GM19372 (cell line): ENCODE data around the gene APOD.
"Not testable (repeated sequence)": the region's sequence is repeated elsewhere in the genome, so short reads cannot be mapped to it uniquely, and the experiment has no call there.

Source experiments
- ATAC-seq: cut with Tn5 transposase; IDR thresholded peaks from one replicate; pipeline ENCODE4 v1.9.1; 2021; ENCODE audit warnings: mild to moderate bottlenecking, low read depth, moderate library complexity; ENCODE audit not compliant: unreplicated experiment

Gene APOD

DNA sequence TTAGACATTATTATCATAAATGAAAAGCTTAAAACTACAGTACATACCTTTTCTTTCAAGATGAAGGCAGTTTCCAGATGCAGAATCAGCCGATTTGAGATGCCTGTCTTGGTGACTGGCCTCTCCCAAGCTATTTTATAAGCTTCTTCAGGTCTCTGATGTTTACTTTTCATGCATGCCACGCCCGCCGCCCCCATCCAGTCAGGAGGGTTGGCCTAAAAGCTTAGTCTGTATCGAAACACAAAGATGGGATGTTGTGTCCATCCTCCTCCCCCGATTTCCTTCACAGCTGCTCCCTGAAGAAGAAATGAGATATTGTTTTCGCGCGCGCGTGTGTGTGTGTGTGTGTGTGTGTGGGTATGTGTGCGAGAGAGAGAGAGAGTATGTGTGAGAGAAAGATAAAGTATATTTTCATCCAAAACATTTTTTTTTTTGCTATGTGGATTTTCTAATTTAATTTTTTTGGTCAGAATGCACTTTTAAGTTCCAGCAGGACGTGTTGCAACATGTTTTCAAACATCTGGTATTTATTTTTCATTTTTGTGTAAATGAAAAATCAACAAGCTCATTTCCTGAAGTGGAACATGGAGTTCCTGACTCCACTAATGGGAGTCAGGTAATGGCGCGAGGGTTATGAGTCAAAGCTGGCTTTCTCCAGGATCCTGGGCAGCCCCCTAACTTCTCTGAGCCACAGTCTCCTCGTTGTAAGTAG, at the start of gene APOD:
APOD (minus strand) TSS at position 110 of the 712 bp plus-strand sequence. CDS start 4,479 bp downstream, outside the sequence.
- ATAC-seq = no peak

DNA sequence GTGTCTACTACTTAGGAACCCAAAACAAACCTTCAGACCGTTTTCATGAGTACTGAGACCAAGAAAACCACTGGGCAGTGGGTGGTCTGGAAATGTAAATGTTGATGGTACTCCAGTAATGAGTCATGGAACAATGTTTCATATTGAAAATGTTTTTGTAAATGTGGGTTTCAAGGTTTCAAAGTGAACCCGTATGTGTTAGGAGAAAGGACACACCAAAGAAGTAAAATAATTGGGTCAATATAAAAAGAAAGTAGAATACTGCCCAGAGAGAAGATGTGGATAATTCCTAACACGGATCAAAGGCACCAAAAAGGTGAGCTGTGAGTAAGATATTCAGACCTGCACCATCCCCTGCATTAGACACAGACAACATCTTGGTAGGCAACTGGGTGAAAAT, 49.6 kb upstream of the APOD start:
- not testable (repeated sequence) for ATAC-seq

DNA sequence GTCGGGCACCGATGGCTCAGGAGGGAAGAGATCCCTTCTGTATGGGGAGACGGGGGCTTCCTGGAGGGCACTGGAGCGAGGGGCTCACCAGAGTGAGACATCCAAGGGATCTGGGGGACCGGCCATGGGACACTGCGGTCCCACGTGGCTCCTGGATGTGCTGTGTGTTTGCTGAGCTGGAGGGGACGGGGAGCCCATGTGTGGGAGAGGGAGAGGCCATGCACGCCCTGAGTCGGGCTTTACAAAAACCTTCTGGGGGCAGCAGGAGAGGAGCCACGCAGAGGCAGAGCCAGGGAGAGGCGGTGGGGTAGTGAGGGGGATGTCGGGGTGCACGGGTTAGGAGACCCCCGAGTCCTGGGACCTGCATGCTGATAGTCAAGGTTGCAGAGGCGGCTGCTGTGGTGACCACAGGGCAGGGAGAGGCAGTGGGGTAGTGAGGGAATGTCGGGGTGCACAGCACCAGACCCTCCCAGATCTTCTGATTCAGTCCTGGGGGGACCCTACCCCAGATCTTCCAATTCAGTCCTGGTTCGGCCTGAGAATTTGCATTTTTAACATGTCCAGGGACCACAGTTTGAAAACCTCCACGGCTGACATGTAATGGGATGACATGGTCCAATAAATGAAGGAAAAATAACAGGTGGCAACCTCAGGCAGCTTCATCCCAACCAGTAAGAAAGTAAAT, 48.9 kb upstream of the APOD start:
- not testable (repeated sequence) for ATAC-seq

DNA sequence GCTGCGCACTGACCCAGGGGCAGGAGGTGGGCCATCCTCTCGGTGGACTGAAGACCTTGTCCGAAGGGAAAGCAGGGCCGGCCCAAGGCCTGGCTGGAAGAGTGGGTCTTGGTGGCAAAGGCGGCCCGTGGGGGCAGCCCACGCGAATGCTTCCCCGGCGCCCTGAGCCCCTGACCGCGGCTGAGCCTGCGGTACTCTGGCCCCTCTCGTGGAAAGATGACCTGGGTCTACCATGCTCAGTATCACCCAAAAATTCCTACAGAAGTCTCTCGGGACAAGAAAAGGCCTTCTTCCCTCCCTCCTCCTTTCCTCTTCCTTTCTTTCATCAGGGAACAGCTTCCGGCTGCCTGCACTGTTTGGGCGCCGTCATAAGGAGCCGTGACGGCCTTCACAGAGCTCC, 48.3 kb upstream of the APOD start:
- ATAC-seq = not testable (repeated sequence)

DNA sequence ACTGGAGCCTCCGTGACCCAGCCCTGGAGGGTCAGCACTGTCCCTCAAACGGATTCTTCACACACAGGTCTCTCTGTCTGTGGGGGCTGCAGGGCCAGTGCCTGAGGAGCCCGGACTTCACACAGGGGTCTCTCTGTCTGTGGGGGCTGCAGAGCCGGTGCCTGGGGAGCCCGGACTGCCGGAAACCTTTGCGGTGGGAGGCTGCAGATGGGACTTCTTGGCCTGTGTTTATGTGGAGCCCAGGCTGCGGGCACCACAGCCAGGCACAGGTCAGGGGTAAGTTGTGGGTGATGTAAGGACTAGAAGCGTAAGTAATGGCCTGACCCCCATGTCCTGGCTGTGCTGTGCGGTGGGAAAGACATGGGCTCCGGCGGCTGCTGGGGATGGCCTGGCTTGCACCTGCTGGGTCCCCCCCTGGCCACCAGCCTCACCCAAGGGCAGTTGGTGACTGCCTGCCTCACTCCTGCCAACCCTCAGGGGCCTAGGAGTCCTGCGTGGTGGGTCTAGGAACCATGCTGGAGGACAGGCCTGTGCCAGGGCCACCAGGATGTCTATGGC, 47.3 kb upstream of the APOD start:
- not testable (repeated sequence) for ATAC-seq

DNA sequence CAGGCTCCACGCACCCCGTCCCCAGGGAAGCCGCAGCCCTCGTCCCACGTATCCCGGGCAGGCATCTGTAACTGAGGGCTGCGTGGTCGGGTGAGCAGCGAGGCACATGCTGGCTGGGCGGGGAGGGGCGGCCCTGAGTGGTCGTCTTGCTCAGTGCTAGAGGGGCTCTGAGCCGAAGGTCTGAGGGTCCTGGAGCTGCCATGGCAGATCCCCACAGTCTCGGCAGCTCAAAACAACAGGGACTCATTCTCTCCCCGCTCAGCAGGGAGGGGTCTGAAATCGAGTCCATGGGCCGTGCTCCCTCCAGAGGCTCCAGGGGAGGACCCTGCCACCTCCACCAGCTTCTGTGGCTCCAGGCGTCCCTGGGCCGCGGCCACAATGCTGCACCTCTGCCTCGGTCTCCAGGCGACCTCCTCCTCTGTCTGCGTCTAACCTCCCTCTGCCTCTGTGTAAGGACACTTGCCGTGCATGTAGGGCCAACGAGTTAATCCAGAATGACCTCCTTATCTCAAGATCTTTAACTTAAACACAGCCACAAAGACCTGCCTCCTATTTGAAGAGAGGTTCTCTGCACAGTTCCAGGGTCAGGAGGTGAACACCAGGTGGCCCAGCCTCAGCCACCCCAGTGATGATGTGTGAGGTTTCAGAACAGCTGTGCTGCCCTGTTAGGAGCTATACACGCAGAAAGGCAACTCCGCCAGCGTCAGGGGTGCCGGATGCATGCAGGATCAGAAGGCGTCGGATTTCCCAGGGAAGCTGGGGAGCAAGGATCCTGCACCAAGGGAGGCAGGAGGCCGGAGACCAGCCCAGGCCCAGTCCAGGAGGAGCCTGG, 46.6 kb upstream of the APOD start:
- ATAC-seq = not testable (repeated sequence)

DNA sequence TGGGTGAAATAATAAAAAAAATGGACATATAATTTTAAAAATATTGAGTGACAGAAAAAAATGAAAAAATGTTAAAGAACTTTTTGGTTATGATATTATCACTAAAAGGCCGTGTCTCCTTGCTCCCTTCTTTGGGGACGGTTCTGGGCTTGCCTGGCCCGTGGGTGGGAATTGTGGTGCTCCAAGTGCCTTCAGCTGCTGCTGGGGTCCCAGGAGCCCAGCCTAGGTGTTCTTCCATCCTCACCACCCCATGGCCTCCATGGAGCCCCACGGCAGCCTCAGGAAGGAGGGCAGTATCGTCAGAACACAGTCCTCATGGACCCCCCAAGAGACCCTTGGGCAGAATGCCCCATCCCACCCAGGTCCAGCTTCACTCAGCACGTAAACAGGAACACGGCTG, 45.9 kb upstream of the APOD start:
- not testable (repeated sequence) for ATAC-seq

DNA sequence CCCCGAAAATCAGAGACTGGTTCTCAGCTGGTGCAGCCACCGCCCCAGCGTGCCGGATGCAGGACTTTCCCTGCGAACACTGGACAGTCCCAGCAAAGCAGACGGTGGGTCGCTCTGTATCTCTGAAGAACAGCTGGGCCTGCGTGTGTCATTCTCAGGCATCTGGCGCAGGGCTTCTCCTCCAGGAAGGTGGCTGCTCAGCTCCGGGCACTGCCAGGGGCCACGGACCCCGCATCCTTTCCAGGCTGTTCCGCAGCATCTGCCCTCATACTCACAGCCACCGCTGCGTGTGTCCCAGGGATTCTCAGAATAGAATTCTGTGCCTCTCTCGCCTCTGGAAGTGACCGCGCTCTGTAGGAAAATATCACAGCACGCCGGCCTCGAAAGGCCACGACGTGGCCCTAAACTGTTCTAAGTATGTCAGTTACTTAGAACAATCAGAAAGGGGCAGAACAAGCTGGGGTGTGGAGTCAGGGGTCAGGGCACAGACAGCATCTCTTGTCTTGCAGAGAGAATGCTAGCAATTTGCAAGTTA, 44.7 kb upstream of the APOD start:
- not testable (repeated sequence) for ATAC-seq

DNA sequence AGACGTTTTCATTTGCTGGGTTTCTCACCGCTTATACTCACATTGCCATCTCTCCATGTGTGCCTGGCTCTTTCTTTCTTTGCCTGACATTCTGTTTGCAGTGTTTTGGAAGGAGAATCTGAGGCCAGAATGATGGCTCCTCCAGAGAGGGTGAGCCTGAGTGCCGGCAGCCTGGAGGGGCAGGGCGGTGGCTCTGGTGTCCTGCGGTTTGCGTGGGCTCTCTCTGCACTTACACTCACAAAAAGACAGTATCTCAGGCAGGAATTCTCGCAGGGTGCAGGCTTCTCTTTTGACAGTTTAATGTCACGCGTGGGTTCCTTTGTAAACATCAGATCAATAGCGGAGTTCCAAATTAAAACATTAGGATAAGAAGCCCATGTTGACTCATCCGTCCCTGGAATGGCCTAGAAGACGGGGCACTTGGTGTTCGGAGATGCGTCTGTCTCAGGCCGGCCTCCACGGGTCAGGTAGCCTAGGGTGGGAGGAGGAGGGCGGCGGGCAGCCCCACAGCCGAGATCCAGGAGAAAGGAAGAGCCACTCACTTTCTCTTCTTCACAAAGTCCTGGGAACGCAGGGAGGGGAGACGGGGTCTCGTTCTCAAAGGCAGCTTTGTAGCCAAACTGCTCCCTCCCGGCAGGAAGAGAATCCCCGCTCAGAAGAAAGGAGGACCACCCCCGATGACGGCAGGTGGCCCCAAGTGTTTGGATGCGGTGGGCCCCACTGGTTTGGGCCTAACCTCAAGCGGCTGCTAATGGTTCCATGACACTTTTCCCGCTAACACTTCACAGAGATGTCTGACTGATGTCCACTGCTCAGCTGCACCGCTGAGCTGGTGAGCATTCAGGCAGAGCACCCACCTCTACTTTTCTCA, 44.0 kb upstream of the APOD start:
- ATAC-seq = not testable (repeated sequence)

DNA sequence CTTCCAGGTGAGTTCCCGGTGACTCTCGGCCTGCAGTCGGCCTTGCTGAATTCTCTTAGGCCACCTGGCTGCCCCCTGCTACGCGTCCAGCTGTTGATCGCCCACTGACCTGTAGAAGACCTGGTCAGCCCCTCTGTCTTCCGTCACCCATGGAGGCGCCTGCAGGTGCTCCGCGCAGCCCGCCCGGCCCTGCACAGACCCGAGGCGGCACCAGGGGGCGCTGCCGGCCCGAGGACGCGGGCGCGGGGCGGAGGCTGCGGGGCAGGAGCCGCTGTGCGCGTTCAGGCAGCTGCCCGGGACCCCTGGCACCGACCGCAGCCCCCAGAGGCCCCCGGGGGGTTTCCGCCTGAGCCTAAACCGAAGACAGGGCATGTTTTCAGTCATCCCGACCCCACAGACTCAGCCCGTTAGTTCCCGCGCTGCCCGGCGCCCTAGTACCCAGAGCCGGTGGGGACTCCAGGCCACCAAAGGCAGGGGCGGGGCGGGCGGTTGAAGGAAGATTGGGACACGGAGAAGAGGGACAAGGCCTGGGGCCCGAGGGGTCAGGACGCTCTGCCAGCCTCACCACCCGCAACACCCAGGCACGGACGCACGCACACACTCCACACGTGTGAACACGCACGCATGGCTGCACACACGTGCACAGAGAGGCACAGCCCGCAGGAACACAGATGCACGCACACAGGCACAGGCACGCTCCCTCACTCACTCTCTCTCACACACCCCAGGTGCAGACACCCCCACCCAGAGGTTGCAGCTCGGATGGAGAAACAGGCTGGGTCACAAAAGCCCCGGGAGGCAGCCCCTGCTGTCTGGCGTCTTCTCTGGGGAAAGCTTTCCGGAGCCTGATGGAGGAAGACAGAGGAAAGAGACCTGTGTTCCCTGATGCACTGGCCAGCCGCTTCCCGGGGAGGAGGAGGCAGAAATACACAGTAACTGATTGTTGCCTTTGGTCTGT, 41.1 kb upstream of the APOD start:
- ATAC-seq = peak; percentile 84

DNA sequence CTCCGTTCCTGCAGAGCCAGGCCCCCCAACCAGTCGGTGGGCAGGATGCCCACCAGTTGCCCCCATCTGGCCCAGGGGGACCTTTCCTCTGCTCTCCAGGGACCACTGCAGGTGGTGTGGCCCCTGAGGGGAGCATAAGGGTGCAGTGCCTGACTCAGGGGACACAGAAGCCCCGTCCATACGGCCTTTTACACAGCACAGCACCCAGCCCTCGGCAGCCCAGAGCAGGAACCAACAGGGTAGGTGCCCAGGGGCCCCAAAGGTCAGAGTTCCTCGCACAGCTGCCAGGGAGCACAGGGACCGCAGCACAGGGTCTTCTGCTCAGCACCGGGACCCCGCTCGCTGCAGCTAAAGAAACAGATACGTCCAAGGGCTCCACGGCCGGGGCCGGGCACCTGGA, 40.4 kb upstream of the APOD start:
- ATAC-seq = peak; percentile 8

DNA sequence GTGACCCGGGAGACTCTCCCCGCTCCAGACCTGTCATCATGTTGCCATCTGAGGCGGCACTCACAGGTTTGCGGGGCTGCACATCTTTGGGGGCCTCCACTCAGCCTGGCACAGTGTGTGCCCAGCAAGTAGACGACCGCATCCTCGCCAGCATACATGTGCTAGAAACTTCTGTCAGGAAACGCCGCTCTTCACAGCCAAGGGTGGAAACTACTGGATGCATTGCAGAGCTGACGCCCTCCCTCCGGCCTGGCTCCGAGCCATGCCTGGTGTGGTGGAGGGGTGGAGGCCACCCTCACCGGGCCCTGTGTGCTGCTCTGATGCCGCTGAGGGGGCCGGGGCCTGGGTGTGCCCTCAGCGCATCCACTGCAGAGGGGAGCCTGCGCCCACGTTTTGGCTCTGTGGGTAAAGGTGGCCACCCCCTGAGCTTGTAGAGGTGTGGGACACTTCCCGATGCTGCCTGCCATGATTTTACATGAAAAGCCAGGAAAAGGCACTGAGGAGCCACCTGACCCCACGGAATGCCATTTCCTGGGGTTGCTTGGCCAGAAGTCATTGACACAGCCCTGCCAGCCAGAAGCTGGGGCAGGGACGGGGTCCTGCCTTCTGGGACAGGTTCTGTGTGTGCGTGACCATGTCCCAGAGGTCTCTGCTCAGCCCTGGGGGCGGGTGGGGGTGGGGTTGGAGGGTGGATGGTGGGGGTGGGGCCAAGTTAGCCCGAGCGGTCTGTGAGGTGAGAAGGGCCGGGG, 39.7 kb upstream of the APOD start:
- not testable (repeated sequence) for ATAC-seq

DNA sequence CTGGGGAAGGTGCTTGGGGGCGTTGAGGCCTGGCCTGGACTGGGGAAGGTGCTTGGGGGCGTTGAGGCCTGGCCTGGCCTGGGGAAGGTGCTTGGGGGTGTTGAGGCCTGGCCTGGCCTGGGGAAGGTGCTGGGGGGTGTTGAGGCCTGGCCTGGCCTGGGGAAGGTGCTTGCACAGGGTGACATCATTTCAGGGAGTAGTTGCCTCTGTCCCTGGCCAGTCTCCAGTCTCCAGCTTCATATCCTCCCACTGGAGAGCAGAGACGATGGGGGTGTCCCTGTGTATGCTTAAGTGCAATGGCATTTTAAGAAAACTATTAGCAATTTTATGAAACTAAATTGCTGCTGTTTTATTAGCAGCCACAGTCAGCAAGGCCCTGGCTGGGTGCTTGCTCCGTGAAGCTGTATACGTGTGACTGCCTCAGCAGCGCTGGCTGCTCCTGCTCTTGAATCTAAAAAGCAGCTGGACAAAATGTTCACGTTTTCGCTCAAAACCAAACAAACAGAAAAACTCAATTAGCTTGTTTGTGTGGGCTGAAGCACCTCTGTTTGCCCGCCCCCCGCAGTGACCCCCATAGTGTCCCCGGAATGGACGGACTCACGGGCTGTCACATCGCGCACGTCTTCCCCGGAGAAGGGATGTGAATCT, 38.9 kb upstream of the APOD start:
- ATAC-seq = not testable (repeated sequence)

DNA sequence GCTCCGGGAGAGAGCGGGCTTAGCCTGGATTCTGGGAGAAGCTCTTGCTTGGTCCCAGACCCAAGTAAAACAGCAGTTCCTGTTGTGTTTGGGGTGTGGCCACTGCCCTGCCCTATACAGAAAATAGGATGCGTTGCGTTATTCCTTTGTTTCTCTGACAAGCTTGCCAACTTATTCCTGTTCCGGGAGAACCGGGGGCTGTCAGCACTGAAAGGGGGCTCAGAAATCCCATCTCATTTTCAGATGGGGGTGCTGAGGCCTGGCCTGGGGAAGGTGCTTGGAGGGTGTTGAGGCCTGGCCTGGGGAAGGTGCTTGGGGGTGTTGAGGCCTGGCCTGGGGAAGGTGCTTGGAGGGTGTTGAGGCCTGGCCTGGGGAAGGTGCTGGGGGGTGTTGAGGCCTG, 38.3 kb upstream of the APOD start:
- not testable (repeated sequence) for ATAC-seq

DNA sequence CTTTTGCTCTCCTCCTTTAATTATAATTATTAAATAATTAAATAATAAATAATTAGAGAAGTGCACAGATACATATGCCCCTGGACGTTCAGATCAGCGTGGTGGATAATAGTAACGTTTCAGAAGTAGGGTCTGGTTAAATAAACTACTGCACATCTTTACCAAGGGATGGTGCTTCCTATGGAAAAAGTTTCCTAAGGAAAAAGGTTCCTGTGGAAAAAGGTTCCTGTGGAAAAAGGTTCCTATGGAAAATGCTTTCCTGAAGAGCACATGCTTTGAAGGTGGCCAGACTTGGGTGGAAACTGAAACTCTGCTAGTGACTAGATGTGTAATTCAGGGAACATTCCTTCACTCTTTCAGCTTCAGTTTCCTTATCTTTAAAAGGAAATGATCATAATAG, 37.4 kb upstream of the APOD start:
- not testable (repeated sequence) for ATAC-seq

DNA sequence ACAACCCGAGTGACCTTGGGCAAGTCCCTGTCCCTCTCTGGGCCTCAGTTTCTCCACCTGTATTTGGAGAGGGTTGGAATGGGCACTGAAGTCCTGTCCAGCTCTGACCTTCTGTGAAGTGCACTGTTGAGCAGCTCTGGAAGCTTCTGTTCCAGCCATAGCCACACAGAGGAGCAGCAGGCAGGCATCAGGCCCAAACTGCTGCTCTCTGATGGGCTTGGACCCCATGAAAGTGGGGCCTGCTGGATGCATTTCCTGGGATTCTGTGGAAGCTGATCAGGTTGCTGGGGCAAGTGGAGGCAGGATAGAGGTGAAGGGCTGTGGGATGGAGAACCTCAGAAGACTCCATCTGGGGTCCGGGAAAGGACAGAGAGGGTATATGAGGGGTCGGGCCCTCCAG, 36.7 kb upstream of the APOD start:
- not testable (repeated sequence) for ATAC-seq
